ENCODE data around the gene GDAP1L1.
A peak's percentile ranks its signal among the peaks of the same experiment; 100 is the strongest.

Gene GDAP1L1

GRCh38 chr20:44247131-44247571, at the start of gene GDAP1L1:
Gene GDAP1L1 (plus strand): TSS chr20:44247308. CDS start chr20:44247335, 27 bp downstream.
- H3K9ac ChIP-seq (ENCODE audit: low read length): no peak within 1 kb of the TSS
- no peaks in the 10 kb centered on the region for H3K9me3 ChIP-seq (ENCODE audit: low read length)
- H3K27ac ChIP-seq (ENCODE audit: low read depth, low read length): no peak within 1 kb of the TSS
- no peaks in the 10 kb centered on the region for H3K4me1 ChIP-seq (ENCODE audit: insufficient read depth, low read length)
- no peak within 1 kb of the TSS for H3K4me3 ChIP-seq (ENCODE audit: low read depth in 1 of 2, low read length in 2 of 2)
- H3K36me3 ChIP-seq (ENCODE audit: insufficient read depth, low read length): no peaks in the 10 kb centered on the region
- H3K27me3 ChIP-seq (ENCODE audit: control insufficient read depth in 1 of 2, insufficient read depth in 2 of 2, low read length in 2 of 2): peaks cover 4 to 5% of the 10 kb centered on the region in 2 donors

- Histone ChIP-seq H3K27me3 (ENCODE audit: control insufficient read depth in 1 of 2, insufficient read depth in 2 of 2, low read length in 2 of 2) (no peaks in the 10 kb centered on the region), H3K9me3 (ENCODE audit: low read length) (no peaks in the 10 kb centered on the region), H3K27ac (ENCODE audit: low read depth, low read length) (no peak overlapping the region), H3K4me3 (ENCODE audit: low read depth in 1 of 2, low read length in 2 of 2) (no peak overlapping the region), H3K36me3 (ENCODE audit: insufficient read depth, low read length) (peaks cover 56% of the 10 kb centered on the region), H3K9ac (ENCODE audit: low read length) (no peak overlapping the region), H3K4me1 (ENCODE audit: insufficient read depth, low read length) (peaks cover 14% of the 10 kb centered on the region)
These were observed 48.2 kb upstream of the GDAP1L1 start for GRCh38 chr20:44198872-44199271.

GRCh38 chr20:44199877-44200276, 47.2 kb upstream of the GDAP1L1 start:
- Histone ChIP-seq H3K36me3 (ENCODE audit: insufficient read depth, low read length) (peaks cover 62% of the 10 kb centered on the region), H3K4me3 (ENCODE audit: low read depth in 1 of 2, low read length in 2 of 2) (no peak overlapping the region), H3K27ac (ENCODE audit: low read depth, low read length) (no peak overlapping the region), H3K9ac (ENCODE audit: low read length) (no peak overlapping the region), H3K4me1 (ENCODE audit: insufficient read depth, low read length) (peaks cover 18% of the 10 kb centered on the region), H3K9me3 (ENCODE audit: low read length) (no peaks in the 10 kb centered on the region), H3K27me3 (ENCODE audit: control insufficient read depth in 1 of 2, insufficient read depth in 2 of 2, low read length in 2 of 2) (no peaks in the 10 kb centered on the region)

- Histone ChIP-seq H3K9me3 (ENCODE audit: low read length) (no peaks in the 10 kb centered on the region), H3K4me1 (ENCODE audit: insufficient read depth, low read length) (peaks cover 18% of the 10 kb centered on the region), H3K27me3 (ENCODE audit: control insufficient read depth in 1 of 2, insufficient read depth in 2 of 2, low read length in 2 of 2) (no peaks in the 10 kb centered on the region), H3K27ac (ENCODE audit: low read depth, low read length) (no peak overlapping the region), H3K4me3 (ENCODE audit: low read depth in 1 of 2, low read length in 2 of 2) (no peak overlapping the region), H3K9ac (ENCODE audit: low read length) (no peak overlapping the region), H3K36me3 (ENCODE audit: insufficient read depth, low read length) (peaks cover 63% of the 10 kb centered on the region)
These were observed 46.7 kb upstream of the GDAP1L1 start for GRCh38 chr20:44200371-44200770.

GRCh38 chr20:44200983-44201382, 46.1 kb upstream of the GDAP1L1 start:
- Histone ChIP-seq H3K36me3 (ENCODE audit: insufficient read depth, low read length) (peaks cover 62% of the 10 kb centered on the region), H3K4me3 (ENCODE audit: low read depth in 1 of 2, low read length in 2 of 2) (no peak overlapping the region), H3K27ac (ENCODE audit: low read depth, low read length) (no peak overlapping the region), H3K27me3 (ENCODE audit: control insufficient read depth in 1 of 2, insufficient read depth in 2 of 2, low read length in 2 of 2) (no peaks in the 10 kb centered on the region), H3K4me1 (ENCODE audit: insufficient read depth, low read length) (peaks cover 18% of the 10 kb centered on the region), H3K9ac (ENCODE audit: low read length) (no peak overlapping the region), H3K9me3 (ENCODE audit: low read length) (no peaks in the 10 kb centered on the region)

- Histone ChIP-seq H3K27ac (ENCODE audit: low read depth, low read length) (no peak overlapping the region), H3K4me1 (ENCODE audit: insufficient read depth, low read length) (peaks cover 27% of the 10 kb centered on the region), H3K36me3 (ENCODE audit: insufficient read depth, low read length) (peaks cover 41% of the 10 kb centered on the region), H3K9me3 (ENCODE audit: low read length) (no peaks in the 10 kb centered on the region), H3K27me3 (ENCODE audit: control insufficient read depth in 1 of 2, insufficient read depth in 2 of 2, low read length in 2 of 2) (no peaks in the 10 kb centered on the region), H3K9ac (ENCODE audit: low read length) (no peak overlapping the region), H3K4me3 (ENCODE audit: low read depth in 1 of 2, low read length in 2 of 2) (no peak overlapping the region)
These were observed 43.9 kb upstream of the GDAP1L1 start for GRCh38 chr20:44203161-44203560.

- H3K4me1 ChIP-seq (ENCODE audit: insufficient read depth, low read length): peaks cover 38% of the 10 kb centered on the region
- H3K27me3 ChIP-seq (ENCODE audit: control insufficient read depth in 1 of 2, insufficient read depth in 2 of 2, low read length in 2 of 2): no peaks in the 10 kb centered on the region
- H3K9me3 ChIP-seq (ENCODE audit: low read length): no peaks in the 10 kb centered on the region
- no peak overlapping the region for H3K4me3 ChIP-seq (ENCODE audit: low read depth in 1 of 2, low read length in 2 of 2)
- H3K36me3 ChIP-seq (ENCODE audit: insufficient read depth, low read length): peaks cover 35% of the 10 kb centered on the region
- H3K9ac ChIP-seq (ENCODE audit: low read length): no peak overlapping the region
- peak overlapping the region; percentile 52 for H3K27ac ChIP-seq (ENCODE audit: low read depth, low read length)
These were observed 42.8 kb upstream of the GDAP1L1 start for GRCh38 chr20:44204156-44204831.

GRCh38 chr20:44204832-44205215, 42.3 kb upstream of the GDAP1L1 start:
- H3K36me3 ChIP-seq (ENCODE audit: insufficient read depth, low read length): peaks cover 30% of the 10 kb centered on the region
- H3K27me3 ChIP-seq (ENCODE audit: control insufficient read depth in 1 of 2, insufficient read depth in 2 of 2, low read length in 2 of 2): no peaks in the 10 kb centered on the region
- H3K9ac ChIP-seq (ENCODE audit: low read length): no peak overlapping the region
- H3K4me3 ChIP-seq (ENCODE audit: low read depth in 1 of 2, low read length in 2 of 2): no peak overlapping the region
- H3K27ac ChIP-seq (ENCODE audit: low read depth, low read length): no peak overlapping the region
- no peaks in the 10 kb centered on the region for H3K9me3 ChIP-seq (ENCODE audit: low read length)
- H3K4me1 ChIP-seq (ENCODE audit: insufficient read depth, low read length): peaks cover 42% of the 10 kb centered on the region

- Histone ChIP-seq H3K9me3 (ENCODE audit: low read length) (no peaks in the 10 kb centered on the region), H3K36me3 (ENCODE audit: insufficient read depth, low read length) (peaks cover 20% of the 10 kb centered on the region), H3K9ac (ENCODE audit: low read length) (no peak overlapping the region), H3K27me3 (ENCODE audit: control insufficient read depth in 1 of 2, insufficient read depth in 2 of 2, low read length in 2 of 2) (no peaks in the 10 kb centered on the region), H3K4me1 (ENCODE audit: insufficient read depth, low read length) (peaks cover 42% of the 10 kb centered on the region), H3K4me3 (ENCODE audit: low read depth in 1 of 2, low read length in 2 of 2) (no peak overlapping the region), H3K27ac (ENCODE audit: low read depth, low read length) (no peak overlapping the region)
These were observed 41.0 kb upstream of the GDAP1L1 start for GRCh38 chr20:44206132-44206531.

GRCh38 chr20:44207126-44207723, 39.9 kb upstream of the GDAP1L1 start:
- Histone ChIP-seq H3K27me3 (ENCODE audit: control insufficient read depth in 1 of 2, insufficient read depth in 2 of 2, low read length in 2 of 2) (no peaks in the 10 kb centered on the region), H3K36me3 (ENCODE audit: insufficient read depth, low read length) (peaks cover 9% of the 10 kb centered on the region), H3K9me3 (ENCODE audit: low read length) (no peaks in the 10 kb centered on the region), H3K4me1 (ENCODE audit: insufficient read depth, low read length) (peaks cover 50% of the 10 kb centered on the region), H3K4me3 (ENCODE audit: low read depth in 1 of 2, low read length in 2 of 2) (no peak overlapping the region), H3K27ac (ENCODE audit: low read depth, low read length) (no peak overlapping the region), H3K9ac (ENCODE audit: low read length) (no peak overlapping the region)

GRCh38 chr20:44208165-44208564, 38.9 kb upstream of the GDAP1L1 start:
- Histone ChIP-seq H3K27ac (ENCODE audit: low read depth, low read length) (no peak overlapping the region), H3K9me3 (ENCODE audit: low read length) (no peaks in the 10 kb centered on the region), H3K9ac (ENCODE audit: low read length) (no peak overlapping the region), H3K27me3 (ENCODE audit: control insufficient read depth in 1 of 2, insufficient read depth in 2 of 2, low read length in 2 of 2) (no peaks in the 10 kb centered on the region), H3K4me1 (ENCODE audit: insufficient read depth, low read length) (peaks cover 44% of the 10 kb centered on the region), H3K4me3 (ENCODE audit: low read depth in 1 of 2, low read length in 2 of 2) (peak overlapping the region in 1 of 2 donors; percentile 84), H3K36me3 (ENCODE audit: insufficient read depth, low read length) (peaks cover 7% of the 10 kb centered on the region)

GRCh38 chr20:44208770-44209169, 38.3 kb upstream of the GDAP1L1 start:
- H3K36me3 ChIP-seq (ENCODE audit: insufficient read depth, low read length): peaks cover 7% of the 10 kb centered on the region
- no peaks in the 10 kb centered on the region for H3K27me3 ChIP-seq (ENCODE audit: control insufficient read depth in 1 of 2, insufficient read depth in 2 of 2, low read length in 2 of 2)
- H3K27ac ChIP-seq (ENCODE audit: low read depth, low read length): no peak overlapping the region
- peaks cover 38% of the 10 kb centered on the region for H3K4me1 ChIP-seq (ENCODE audit: insufficient read depth, low read length)
- H3K9ac ChIP-seq (ENCODE audit: low read length): peak overlapping the region; percentile 72
- no peaks in the 10 kb centered on the region for H3K9me3 ChIP-seq (ENCODE audit: low read length)
- peak overlapping the region in 1 of 2 donors; percentile 84 for H3K4me3 ChIP-seq (ENCODE audit: low read depth in 1 of 2, low read length in 2 of 2)

All from muscle layer of colon (tissue), 2 donors.